Type B pancreatic cell (in vitro differentiated cells): Measurements from ENCODE around the gene PPP1R9A. TPM values are rescaled to one million over a fixed set of nuclear protein-coding genes. Genes with fewer than 3 reads are reported as not detected.
A peak's percentile ranks its signal among the peaks of the same experiment; 100 is the strongest.

ENCODE experiments used
- DNase-seq: peaks from one replicate; pipeline ENCODE4 v3.0.0; 2021; ENCODE audit warnings: mixed read lengths; ENCODE audit not compliant: unreplicated experiment; ENCODE audit errors: extremely low spot score
- H3K27ac Mint-ChIP-seq: 2 replicates; pipeline ENCODE4 v1.8.0; 2021; ENCODE audit warnings: mild to moderate bottlenecking, mixed read lengths
- H3K27me3 Mint-ChIP-seq: 2 replicates; pipeline ENCODE4 v1.8.0; 2021; ENCODE audit warnings: mixed read lengths
- H3K36me3 Mint-ChIP-seq: 2 replicates; pipeline ENCODE4 v1.8.0; 2021; ENCODE audit warnings: mixed read lengths
- H3K4me1 Mint-ChIP-seq: one replicate; pipeline ENCODE4 v1.8.0; 2021; ENCODE audit warnings: mixed read lengths; ENCODE audit not compliant: unreplicated experiment
- H3K4me3 Mint-ChIP-seq: 2 replicates; pipeline ENCODE4 v1.8.0; 2021; ENCODE audit warnings: mild to moderate bottlenecking, mixed read lengths
- H3K9me3 Mint-ChIP-seq: 2 replicates; pipeline ENCODE4 v1.8.0; 2021; ENCODE audit warnings: mixed read lengths
- total RNA-seq: library from RNA; stranded (reverse); gene quantifications from 2 replicates; pipeline ENCODE4 v1.2.1, GENCODE V29; 2021; ENCODE audit warnings: low replicate concordance
- TF ChIP-seq, protein P1 (sequence below): fragments of 200-600 bp; sonication (generic); conservative IDR thresholded peaks from 2 replicates; pipeline ENCODE4 v1.5.0; 2021; ENCODE audit warnings: antibody characterized with exemption, mild to moderate bottlenecking

Gene PPP1R9A
- total RNA-seq, 1 donor from 2014 or later: 21.3 TPM

DNA sequence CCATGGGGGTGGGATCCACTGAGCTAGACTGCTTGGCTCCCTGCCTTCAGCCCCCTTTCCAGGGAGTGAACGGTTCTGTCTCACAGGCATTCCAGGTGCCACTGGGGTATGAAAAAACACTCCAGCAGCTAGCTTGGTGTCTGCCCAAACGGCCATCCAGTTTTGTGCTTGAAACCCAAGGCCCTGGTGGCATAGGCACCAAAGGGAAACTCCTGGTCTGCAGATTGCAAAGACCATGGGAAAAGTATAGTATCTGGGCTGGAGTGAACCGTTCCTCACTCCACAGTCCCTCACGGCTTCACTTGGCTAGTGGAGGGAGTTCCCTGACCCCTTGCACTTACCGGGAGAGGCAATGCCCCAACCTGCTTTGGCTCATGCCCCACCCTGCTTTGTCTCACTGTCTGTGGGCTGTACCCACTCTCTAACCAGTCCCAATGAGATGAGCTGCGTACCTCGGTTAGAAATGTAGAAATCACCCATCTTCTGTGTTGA, 62.7 kb downstream of the PPP1R9A start:
- Mint-ChIP-seq H3K4me3 (no peak overlapping the region), H3K9me3 (peaks cover 7% of the 10 kb centered on the region), H3K27me3 (no peaks in the 10 kb centered on the region), H3K4me1 (peaks cover 37% of the 10 kb centered on the region), H3K27ac (no peak overlapping the region), H3K36me3 (peaks cover 17% of the 10 kb centered on the region)
- TF ChIP-seq, protein P1, sequence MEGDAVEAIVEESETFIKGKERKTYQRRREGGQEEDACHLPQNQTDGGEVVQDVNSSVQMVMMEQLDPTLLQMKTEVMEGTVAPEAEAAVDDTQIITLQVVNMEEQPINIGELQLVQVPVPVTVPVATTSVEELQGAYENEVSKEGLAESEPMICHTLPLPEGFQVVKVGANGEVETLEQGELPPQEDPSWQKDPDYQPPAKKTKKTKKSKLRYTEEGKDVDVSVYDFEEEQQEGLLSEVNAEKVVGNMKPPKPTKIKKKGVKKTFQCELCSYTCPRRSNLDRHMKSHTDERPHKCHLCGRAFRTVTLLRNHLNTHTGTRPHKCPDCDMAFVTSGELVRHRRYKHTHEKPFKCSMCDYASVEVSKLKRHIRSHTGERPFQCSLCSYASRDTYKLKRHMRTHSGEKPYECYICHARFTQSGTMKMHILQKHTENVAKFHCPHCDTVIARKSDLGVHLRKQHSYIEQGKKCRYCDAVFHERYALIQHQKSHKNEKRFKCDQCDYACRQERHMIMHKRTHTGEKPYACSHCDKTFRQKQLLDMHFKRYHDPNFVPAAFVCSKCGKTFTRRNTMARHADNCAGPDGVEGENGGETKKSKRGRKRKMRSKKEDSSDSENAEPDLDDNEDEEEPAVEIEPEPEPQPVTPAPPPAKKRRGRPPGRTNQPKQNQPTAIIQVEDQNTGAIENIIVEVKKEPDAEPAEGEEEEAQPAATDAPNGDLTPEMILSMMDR: no peak
- no peak for DNase-seq

DNA sequence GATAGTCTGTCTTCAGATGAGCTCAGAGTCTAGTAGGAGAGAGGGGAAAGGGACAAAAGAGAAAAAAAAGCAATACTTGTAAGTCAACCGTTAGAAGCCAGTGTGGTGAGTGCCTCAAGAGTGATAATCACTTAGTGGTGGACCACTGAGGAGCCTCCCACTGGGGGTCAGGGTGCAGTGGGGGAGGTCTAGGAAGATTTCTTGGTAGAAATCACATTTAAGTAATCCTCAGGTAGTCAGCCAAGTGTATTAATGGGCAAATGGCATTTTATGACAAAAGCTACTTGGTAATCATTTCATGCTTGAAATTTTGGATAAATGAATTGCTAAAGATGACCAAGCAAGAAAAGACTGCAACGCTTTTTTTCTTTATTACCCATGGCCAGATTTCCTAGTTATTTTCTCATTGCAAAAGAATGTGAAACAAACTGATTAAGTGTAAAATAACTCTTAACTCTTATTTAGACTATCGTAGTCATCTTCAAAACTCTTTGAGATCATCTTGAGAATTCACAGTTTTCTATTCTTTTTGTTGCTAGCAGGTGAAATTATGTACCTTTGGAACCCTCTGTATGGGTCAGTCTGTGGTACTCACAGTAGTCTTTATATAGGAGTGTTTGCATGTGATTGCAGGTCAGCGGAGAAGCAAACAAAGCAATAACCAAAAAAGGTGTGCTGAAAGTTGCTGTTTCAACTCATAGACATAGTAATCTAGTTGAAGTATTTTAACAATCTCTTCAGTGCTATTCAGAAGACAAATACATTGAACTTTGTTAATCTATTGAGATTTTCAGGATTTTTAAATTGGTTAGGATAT, 63.9 kb downstream of the PPP1R9A start:
- DNase-seq: no peak
- H3K9me3 Mint-ChIP-seq: peaks cover 7% of the 10 kb centered on the region
- H3K4me3 Mint-ChIP-seq: peak overlapping the region; percentile 42
- no peaks in the 10 kb centered on the region for H3K27me3 Mint-ChIP-seq
- H3K4me1 Mint-ChIP-seq: peaks cover 37% of the 10 kb centered on the region
- H3K27ac Mint-ChIP-seq: peak overlapping the region; percentile 29
- peaks cover 14% of the 10 kb centered on the region for H3K36me3 Mint-ChIP-seq
- TF ChIP-seq, protein P1: no peak

DNA sequence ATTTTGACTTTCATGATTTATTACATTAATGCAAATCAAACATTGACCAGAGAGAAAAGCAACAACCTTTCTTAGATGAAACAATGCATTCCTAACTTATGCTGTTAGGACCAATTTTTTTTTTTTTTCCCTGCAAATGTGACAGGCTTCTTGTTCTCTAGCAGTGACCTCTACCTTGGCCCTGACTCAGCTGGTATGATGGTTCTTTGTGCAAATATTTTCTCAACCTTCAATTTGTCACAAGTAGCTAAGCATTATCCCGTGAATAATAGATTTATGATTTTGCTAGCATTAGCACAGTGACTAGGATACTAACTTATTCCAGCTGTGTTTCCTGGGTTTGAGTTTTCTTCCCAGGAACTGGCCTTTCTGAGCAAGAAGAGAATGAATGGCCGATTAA, 64.9 kb downstream of the PPP1R9A start:
- H3K4me1 Mint-ChIP-seq: peaks cover 37% of the 10 kb centered on the region
- peaks cover 15% of the 10 kb centered on the region for H3K36me3 Mint-ChIP-seq
- H3K27me3 Mint-ChIP-seq: no peaks in the 10 kb centered on the region
- H3K4me3 Mint-ChIP-seq: no peak overlapping the region
- H3K27ac Mint-ChIP-seq: no peak overlapping the region
- TF ChIP-seq, protein P1: no peak
- peaks cover 13% of the 10 kb centered on the region for H3K9me3 Mint-ChIP-seq
- DNase-seq: no peak

DNA sequence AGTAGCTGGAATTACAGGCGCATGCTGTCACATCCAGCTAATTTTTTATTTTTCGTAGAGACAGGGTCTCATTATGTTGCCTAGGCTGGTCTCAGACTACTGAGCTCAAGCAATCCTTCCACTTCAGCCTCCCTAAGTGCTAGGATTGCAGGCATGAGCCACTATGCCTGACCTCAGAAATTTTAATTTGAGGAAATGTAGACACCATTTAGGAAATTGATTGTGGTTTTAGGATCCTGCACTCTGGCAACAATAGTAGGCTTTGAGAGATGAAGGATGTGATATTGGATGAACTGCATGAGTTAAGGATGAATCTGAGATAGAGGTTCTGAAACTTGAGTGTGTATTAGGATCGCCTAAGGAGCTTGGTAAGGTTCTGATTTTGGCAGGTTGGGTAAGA, 66.5 kb downstream of the PPP1R9A start:
- Mint-ChIP-seq H3K4me3 (no peak overlapping the region), H3K4me1 (peaks cover 34% of the 10 kb centered on the region), H3K9me3 (peaks cover 8% of the 10 kb centered on the region), H3K36me3 (peaks cover 11% of the 10 kb centered on the region), H3K27ac (no peak overlapping the region), H3K27me3 (no peaks in the 10 kb centered on the region)
- TF ChIP-seq, protein P1: no peak
- no peak for DNase-seq

DNA sequence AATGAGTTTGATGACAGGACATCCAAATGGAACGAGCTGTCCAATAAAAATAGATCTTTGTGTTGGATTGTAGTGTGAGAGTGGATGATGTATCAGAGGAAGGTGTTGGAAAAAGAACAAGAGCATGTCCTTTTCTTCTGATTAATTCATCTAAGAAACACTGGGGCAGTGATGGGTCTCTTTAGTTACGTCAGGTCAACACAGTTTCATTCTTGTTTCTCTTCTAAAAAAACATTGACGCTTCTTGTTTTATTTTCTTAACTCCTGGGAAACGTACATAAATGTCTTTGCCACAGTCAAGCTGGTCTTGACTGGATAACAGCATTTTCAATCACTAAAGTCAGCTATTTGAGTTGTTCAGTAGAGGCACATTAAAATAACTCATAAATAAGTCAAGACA, 67.0 kb downstream of the PPP1R9A start:
- H3K9me3 Mint-ChIP-seq: peaks cover 7% of the 10 kb centered on the region
- H3K36me3 Mint-ChIP-seq: peaks cover 10% of the 10 kb centered on the region
- H3K4me1 Mint-ChIP-seq: peaks cover 33% of the 10 kb centered on the region
- H3K27ac Mint-ChIP-seq: no peak overlapping the region
- DNase-seq: no peak
- TF ChIP-seq, protein P1: no peak
- no peaks in the 10 kb centered on the region for H3K27me3 Mint-ChIP-seq
- H3K4me3 Mint-ChIP-seq: no peak overlapping the region
